ENCODE measurements around the gene FAM47E. TPM values are rescaled to one million over a fixed set of nuclear protein-coding genes. Genes with fewer than 3 reads are reported as not detected.

The FAM47E gene
- 10 to 100 TPM in 1 of 8 experiments, 1 to 10 TPM in 7; 1.8 to 14.8 (median 2.7) TPM for total RNA-seq

- Histone ChIP-seq H3K4me1 (replicated peaks in 1 of 2) (peaks cover 12% of the 10 kb centered on the region in 2 donors), H3K4me3 (peak within 1 kb of the TSS; percentile 32 to 47 (median 45)), H3K27ac (peak within 1 kb of the TSS in 1 of 2 donors; percentile 19)
- WGBS, 10 experiments: 0 to 60% (median 7%) methylated on average over 1 to 10 of the region's 68 CpGs
- peak; percentile 96 to 99 (median 98) for ATAC-seq (replicated peaks in 6 of 8)
- in situ Hi-C loops (cut with MboI; ENCODE audit: low pct_unique_long_range_greater_than_20kb in 2 of 9, low sequenced_read_pairs in 9 of 9, unreplicated experiment in 9 of 9): no loop called here
Observed at GRCh38 chr4:76251441-76252270, at the start of gene FAM47E. Gene FAM47E (plus strand): TSS chr4:76251721. CDS start chr4:76251747, 26 bp downstream.

GRCh38 chr4:76203541-76203940 is 48.0 kb upstream of the FAM47E start:
- H3K4me1 ChIP-seq (replicated peaks in 1 of 2): peaks cover 40 to 48% of the 10 kb centered on the region in 2 donors
- H3K27ac ChIP-seq: no peak overlapping the region
- H3K4me3 ChIP-seq: no peak overlapping the region
- ATAC-seq (replicated peaks in 6 of 8): peak in 1 of 8 experiments; percentile 6
- 78 to 100% (median 97%) methylated on average over 1 to 4 of the region's 4 CpGs; no CpG with 5 or more reads in 2 of the 10 experiments for WGBS, 10 experiments
- in situ Hi-C loops (cut with MboI; ENCODE audit: low pct_unique_long_range_greater_than_20kb in 2 of 9, low sequenced_read_pairs in 9 of 9, unreplicated experiment in 9 of 9): no loop called here

- in situ Hi-C loops (cut with MboI; ENCODE audit: low pct_unique_long_range_greater_than_20kb in 2 of 9, low sequenced_read_pairs in 9 of 9, unreplicated experiment in 9 of 9): no loop called here
- no peak overlapping the region for H3K27ac ChIP-seq
- H3K4me3 ChIP-seq: no peak overlapping the region
- WGBS, 10 experiments: 80 to 100% (median 100%) methylated on average over 1 of the region's 1 CpG; no CpG with 5 or more reads in 5 of the 10 experiments
- no peak for ATAC-seq (replicated peaks in 6 of 8)
- peaks cover 34 to 41% of the 10 kb centered on the region in 2 donors for H3K4me1 ChIP-seq (replicated peaks in 1 of 2)
Observed at GRCh38 chr4:76204936-76205335, 46.6 kb upstream of the FAM47E start.

GRCh38 chr4:76205476-76205875 is 46.0 kb upstream of the FAM47E start:
- H3K4me1 ChIP-seq (replicated peaks in 1 of 2): peaks cover 34 to 42% of the 10 kb centered on the region in 2 donors
- H3K27ac ChIP-seq: peak overlapping the region in 1 of 2 donors; percentile 10
- in situ Hi-C loops (cut with MboI; ENCODE audit: low pct_unique_long_range_greater_than_20kb in 2 of 9, low sequenced_read_pairs in 9 of 9, unreplicated experiment in 9 of 9): no loop called here
- ATAC-seq (replicated peaks in 6 of 8): peak in 2 of 8 experiments; percentile 7 to 18
- H3K4me3 ChIP-seq: no peak overlapping the region

- Histone ChIP-seq H3K4me1 (replicated peaks in 1 of 2) (peaks cover 38 to 41% of the 10 kb centered on the region in 2 donors), H3K4me3 (no peak overlapping the region), H3K27ac (peak overlapping the region; percentile 7 to 10)
- in situ Hi-C loops (cut with MboI; ENCODE audit: low pct_unique_long_range_greater_than_20kb in 2 of 9, low sequenced_read_pairs in 9 of 9, unreplicated experiment in 9 of 9): no loop called here
- peak in 5 of 8 experiments; percentile 49 to 82 (median 55) for ATAC-seq (replicated peaks in 6 of 8)
- 3 to 95% (median 62%) methylated on average over 1 to 7 of the region's 7 CpGs for WGBS, 10 experiments
Observed at GRCh38 chr4:76206222-76206942, 45.1 kb upstream of the FAM47E start.

GRCh38 chr4:76207549-76207948 is 44.0 kb upstream of the FAM47E start:
- H3K4me1 ChIP-seq (replicated peaks in 1 of 2): peaks cover 42 to 45% of the 10 kb centered on the region in 2 donors
- H3K4me3 ChIP-seq: no peak overlapping the region
- ATAC-seq (replicated peaks in 6 of 8): no peak
- in situ Hi-C loops (cut with MboI; ENCODE audit: low pct_unique_long_range_greater_than_20kb in 2 of 9, low sequenced_read_pairs in 9 of 9, unreplicated experiment in 9 of 9): no loop called here
- no peak overlapping the region for H3K27ac ChIP-seq

- peaks cover 42 to 45% of the 10 kb centered on the region in 2 donors for H3K4me1 ChIP-seq (replicated peaks in 1 of 2)
- in situ Hi-C loops (cut with MboI; ENCODE audit: low pct_unique_long_range_greater_than_20kb in 2 of 9, low sequenced_read_pairs in 9 of 9, unreplicated experiment in 9 of 9): no loop called here
- WGBS, 10 experiments: 2 to 100% (median 49%) methylated on average over 1 to 9 of the region's 9 CpGs
- H3K27ac ChIP-seq: no peak overlapping the region
- no peak overlapping the region for H3K4me3 ChIP-seq
- ATAC-seq (replicated peaks in 6 of 8): peak in 4 of 8 experiments; percentile 26 to 74 (median 64)
Observed at GRCh38 chr4:76208005-76208765, 43.3 kb upstream of the FAM47E start.

GRCh38 chr4:76209881-76210280 is 41.6 kb upstream of the FAM47E start:
- WGBS, 10 experiments: 82 to 100% (median 95%) methylated on average over 2 to 4 of the region's 4 CpGs; no CpG with 5 or more reads in 2 of the 10 experiments
- in situ Hi-C loops (cut with MboI; ENCODE audit: low pct_unique_long_range_greater_than_20kb in 2 of 9, low sequenced_read_pairs in 9 of 9, unreplicated experiment in 9 of 9): no loop called here
- H3K27ac ChIP-seq: no peak overlapping the region
- ATAC-seq (replicated peaks in 6 of 8): no peak
- peaks cover 50 to 53% of the 10 kb centered on the region in 2 donors for H3K4me1 ChIP-seq (replicated peaks in 1 of 2)
- no peak overlapping the region for H3K4me3 ChIP-seq

GRCh38 chr4:76210452-76210851 is 41.1 kb upstream of the FAM47E start:
- in situ Hi-C loops (cut with MboI; ENCODE audit: low pct_unique_long_range_greater_than_20kb in 2 of 9, low sequenced_read_pairs in 9 of 9, unreplicated experiment in 9 of 9): no loop called here
- Histone ChIP-seq H3K4me1 (replicated peaks in 1 of 2) (peaks cover 53% of the 10 kb centered on the region in 2 donors), H3K4me3 (no peak overlapping the region), H3K27ac (no peak overlapping the region)
- WGBS, 10 experiments: 29 to 100% (median 87%) methylated on average over 1 to 4 of the region's 4 CpGs; no CpG with 5 or more reads in 1 of the 10 experiments
- no peak for ATAC-seq (replicated peaks in 6 of 8)

GRCh38 chr4:76211769-76212708 is 39.5 kb upstream of the FAM47E start:
- WGBS, 10 experiments: 0 to 60% (median 34%) methylated on average over 1 to 5 of the region's 6 CpGs
- Histone ChIP-seq H3K4me1 (replicated peaks in 1 of 2) (peaks cover 38 to 40% of the 10 kb centered on the region in 2 donors), H3K4me3 (peak overlapping the region; percentile 68 to 95 (median 79)), H3K27ac (peak overlapping the region; percentile 95)
- ATAC-seq (replicated peaks in 6 of 8): no peak
- in situ Hi-C loops (cut with MboI; ENCODE audit: low pct_unique_long_range_greater_than_20kb in 2 of 9, low sequenced_read_pairs in 9 of 9, unreplicated experiment in 9 of 9): no loop called here

- ATAC-seq (replicated peaks in 6 of 8): peak in 6 of 8 experiments; percentile 10 to 69 (median 32)
- in situ Hi-C loops (cut with MboI; ENCODE audit: low pct_unique_long_range_greater_than_20kb in 2 of 9, low sequenced_read_pairs in 9 of 9, unreplicated experiment in 9 of 9): no loop called here
- peak overlapping the region; percentile 95 for H3K27ac ChIP-seq
- H3K4me1 ChIP-seq (replicated peaks in 1 of 2): peaks cover 29 to 32% of the 10 kb centered on the region in 2 donors
- peak overlapping the region; percentile 68 to 95 (median 79) for H3K4me3 ChIP-seq
- 0 to 18% (median 2%) methylated on average over 1 to 7 of the region's 14 CpGs for WGBS, 10 experiments
Observed at GRCh38 chr4:76212851-76213414, 38.6 kb upstream of the FAM47E start.
